A549 (cell line): ENCODE data around the gene RRAS.

Source experiments
- EHMT2 ChIP-seq: fragments of 200-600 bp; sonication (generic); IDR thresholded peaks from 2 replicates; pipeline ENCODE4 v1.6.1; 2016; ENCODE audit warnings: antibody characterized with exemption, low read depth, mild to moderate bottlenecking, moderate library complexity
- EP300 ChIP-seq, 2 experiments: fragments of >200 bp; sonication (Bioruptor Twin); formaldehyde crosslinking; IDR thresholded peaks; 2 replicates in 1 of 2; 3 replicates in 1 of 2; pipeline ENCODE4 v1.6.1; 2016 to 2017
- MYC ChIP-seq: IDR thresholded peaks from 2 replicates; pipeline ENCODE4 v1.6.1; 2012; ENCODE audit warnings: mild to moderate bottlenecking, inconsistent platforms, low read length, improper control_type of control experiment, borderline replicate concordance
- POLR2AphosphoS2 ChIP-seq: conservative IDR thresholded peaks from 2 replicates; pipeline ENCODE4 v1.6.1; 2012; ENCODE audit warnings: low read length, improper control_type of control experiment, inconsistent platforms
- RAD21 ChIP-seq, 2 experiments: fragments of >200 bp in 1 of 2; sonication (Bioruptor Twin) in 1 of 2; formaldehyde crosslinking in 1 of 2; IDR thresholded peaks in 1 of 2; conservative IDR thresholded peaks in 1 of 2; 2 replicates in 1 of 2; 3 replicates in 1 of 2; pipeline ENCODE4 v1.6.1; 2012 to 2018; ENCODE audit warnings: inconsistent platforms in 1 of 2
- RFX5 ChIP-seq: fragments of 450-650 bp; IDR thresholded peaks from 2 replicates; pipeline ENCODE4 v1.7.1; 2014; ENCODE audit warnings: antibody characterized with exemption, mild to moderate bottlenecking, moderate library complexity
- SMC3 ChIP-seq: fragments of >200 bp; sonication (Bioruptor Twin); formaldehyde crosslinking; IDR thresholded peaks from 3 replicates; pipeline ENCODE4 v1.6.1; 2018; ENCODE audit warnings: inconsistent platforms
- TFCP2L1 ChIP-seq: fragments of 250-450 bp; sonication (Bioruptor Pico); IDR thresholded peaks from 2 replicates; pipeline ENCODE4 v1.5.0; 2021; ENCODE audit warnings: mild to moderate bottlenecking
- TF ChIP-seq, protein P1 (sequence below): fragments of >200 bp; sonication (Bioruptor Twin); formaldehyde crosslinking; IDR thresholded peaks from 3 replicates; pipeline ENCODE4 v1.5.1; 2016

DNA sequence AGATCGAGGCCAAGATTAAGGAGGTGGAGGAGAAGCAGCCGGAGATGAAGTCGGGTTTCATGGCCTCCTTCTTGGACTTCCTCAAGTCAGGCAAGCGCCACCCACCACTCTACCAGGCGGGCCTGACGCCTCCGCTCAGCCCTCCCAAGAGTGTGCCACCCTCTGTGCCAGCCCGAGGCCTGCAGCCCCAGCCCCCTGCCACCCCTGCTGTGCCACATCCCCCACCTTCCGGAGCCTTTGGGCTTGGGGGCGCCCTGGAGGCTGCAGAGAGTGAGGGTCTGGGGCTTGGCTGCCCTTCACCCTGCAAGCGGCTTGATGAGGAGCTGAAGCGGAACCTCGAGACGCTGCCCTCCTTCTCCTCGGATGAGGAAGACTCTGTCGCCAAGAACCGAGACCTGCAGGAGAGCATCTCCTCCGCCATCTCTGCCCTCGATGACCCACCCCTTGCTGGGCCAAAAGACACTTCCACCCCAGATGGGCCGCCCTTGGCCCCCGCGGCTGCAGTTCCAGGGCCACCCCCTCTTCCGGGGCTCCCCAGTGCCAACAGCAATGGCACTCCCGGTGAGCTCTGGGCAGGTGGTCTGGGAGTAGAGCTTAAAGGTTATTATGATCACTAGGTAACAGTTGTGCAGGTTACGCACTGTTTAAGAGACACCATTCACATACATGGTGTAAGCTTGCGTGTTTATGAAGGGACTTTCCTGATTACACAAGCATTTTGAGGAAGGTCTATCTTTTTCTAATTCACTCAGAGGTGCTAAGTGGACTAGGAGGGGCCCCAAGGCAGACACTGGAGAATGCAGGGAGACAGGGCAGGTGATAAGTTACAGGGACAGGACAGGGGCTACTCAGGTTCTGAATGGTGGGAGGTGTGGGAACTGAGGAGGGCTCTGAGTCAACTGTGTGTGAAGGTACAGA lies 40.3 kb downstream of the RRAS start:
- no peak for TF ChIP-seq EHMT2
- TF ChIP-seq SMC3 = no peak
- TF ChIP-seq RAD21 (conservative IDR thresholded peaks at IDR 0.05 in 1 of 2, IDR thresholded peaks at IDR 0.05 in 1 of 2) = no peak
- no peak for TF ChIP-seq EP300 (IDR thresholded peaks at IDR 0.05)
- no peak for TF ChIP-seq TFCP2L1 (CRISPR knock-in tag)
- TF ChIP-seq, protein P1, sequence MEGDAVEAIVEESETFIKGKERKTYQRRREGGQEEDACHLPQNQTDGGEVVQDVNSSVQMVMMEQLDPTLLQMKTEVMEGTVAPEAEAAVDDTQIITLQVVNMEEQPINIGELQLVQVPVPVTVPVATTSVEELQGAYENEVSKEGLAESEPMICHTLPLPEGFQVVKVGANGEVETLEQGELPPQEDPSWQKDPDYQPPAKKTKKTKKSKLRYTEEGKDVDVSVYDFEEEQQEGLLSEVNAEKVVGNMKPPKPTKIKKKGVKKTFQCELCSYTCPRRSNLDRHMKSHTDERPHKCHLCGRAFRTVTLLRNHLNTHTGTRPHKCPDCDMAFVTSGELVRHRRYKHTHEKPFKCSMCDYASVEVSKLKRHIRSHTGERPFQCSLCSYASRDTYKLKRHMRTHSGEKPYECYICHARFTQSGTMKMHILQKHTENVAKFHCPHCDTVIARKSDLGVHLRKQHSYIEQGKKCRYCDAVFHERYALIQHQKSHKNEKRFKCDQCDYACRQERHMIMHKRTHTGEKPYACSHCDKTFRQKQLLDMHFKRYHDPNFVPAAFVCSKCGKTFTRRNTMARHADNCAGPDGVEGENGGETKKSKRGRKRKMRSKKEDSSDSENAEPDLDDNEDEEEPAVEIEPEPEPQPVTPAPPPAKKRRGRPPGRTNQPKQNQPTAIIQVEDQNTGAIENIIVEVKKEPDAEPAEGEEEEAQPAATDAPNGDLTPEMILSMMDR = no peak
- no peak for TF ChIP-seq MYC
- TF ChIP-seq POLR2AphosphoS2 = no peak
- TF ChIP-seq RFX5 = no peak
